ENCODE measurements around the gene CERS6. TPM values are rescaled to one million over a fixed set of nuclear protein-coding genes. Genes with fewer than 3 reads are reported as not detected.
A peak's percentile ranks its signal among the peaks of the same experiment; 100 is the strongest.

The CERS6 gene
- total and polyA plus RNA-seq, 2 donors from 2014 or later: 9.4 to 18.8 TPM

GRCh38 chr2:168571061-168571460 lies 115.0 kb downstream of the CERS6 start:
- no peak for FAIRE-seq
- no peak for TF ChIP-seq CTCF (IDR thresholded peaks at IDR 0.05; ENCODE audit: borderline replicate concordance, extremely low read depth, insufficient read depth)

DNA sequence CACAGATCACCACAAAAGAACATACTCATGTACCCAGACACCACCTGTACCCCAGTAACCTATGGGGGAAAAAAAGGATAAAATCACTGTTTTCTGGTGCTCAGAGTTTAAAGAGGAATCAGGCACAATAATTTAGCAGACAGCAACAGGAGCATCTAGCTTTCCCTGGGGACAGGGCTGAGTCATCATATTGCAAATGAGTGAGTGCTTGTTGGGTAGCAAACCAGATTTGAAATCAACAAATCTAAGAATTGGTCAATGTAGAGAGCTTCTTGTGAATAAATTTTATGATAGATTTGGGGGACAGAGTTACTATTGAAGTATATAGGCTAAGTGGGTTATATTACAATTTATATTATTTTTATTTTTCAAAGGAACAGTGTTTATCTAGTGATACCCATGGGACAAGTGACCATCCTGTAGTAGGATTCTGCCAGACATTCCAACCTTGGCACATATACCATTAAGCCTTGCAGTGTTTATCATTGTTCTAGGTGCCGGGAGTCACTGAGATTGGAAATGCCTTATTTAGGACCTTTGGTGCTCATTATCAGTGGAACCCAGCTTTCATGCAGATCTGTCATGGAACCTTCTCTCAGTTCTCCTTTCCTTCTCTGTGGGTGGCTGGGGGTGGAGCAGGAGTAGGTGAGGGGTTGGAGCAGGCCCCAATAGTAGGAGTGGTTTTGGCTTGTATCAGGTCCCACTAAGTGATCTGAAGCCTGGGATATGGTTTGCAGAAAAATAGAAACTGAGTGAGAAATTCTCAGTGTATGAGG lies 117.2 kb downstream of the CERS6 start:
- Histone ChIP-seq H3K4me3 (ENCODE audit: low read length in 3 of 3) (no peak overlapping the region), H3K27me3 (ENCODE audit: control insufficient read depth, insufficient read depth, low read length) (no peaks in the 10 kb centered on the region), H3K9ac (ENCODE audit: low read length in 3 of 3) (no peak overlapping the region), H3K36me3 (ENCODE audit: control insufficient read depth in 2 of 3, insufficient read depth in 3 of 3, low read length in 3 of 3) (no peaks in the 10 kb centered on the region), H3K4me1 (ENCODE audit: control insufficient read depth in 2 of 3, insufficient read depth in 2 of 3, low read depth in 1 of 3, low read length in 3 of 3) (no peaks in the 10 kb centered on the region), H3K9me3 (ENCODE audit: control insufficient read depth in 2 of 3, insufficient read depth in 1 of 3, low read length in 3 of 3) (no peaks in the 10 kb centered on the region), H3K27ac (ENCODE audit: low read depth in 2 of 2, low read length in 2 of 2) (no peak overlapping the region)
- DNase-seq (no peak), FAIRE-seq (no peak)
- TF ChIP-seq CTCF (IDR thresholded peaks at IDR 0.05; ENCODE audit: borderline replicate concordance, extremely low read depth, insufficient read depth): no peak
- intact Hi-C loops (cut with DNase I): no loop called here

More at GRCh38 chr2:168571061-168571460, 115.0 kb downstream of the CERS6 start:
- H3K4me3 ChIP-seq (ENCODE audit: low read length in 3 of 3): no peak overlapping the region
- intact Hi-C loops (cut with DNase I): no loop called here
- DNase-seq: no peak
- no peaks in the 10 kb centered on the region for H3K36me3 ChIP-seq (ENCODE audit: control insufficient read depth in 2 of 3, insufficient read depth in 3 of 3, low read length in 3 of 3)
- H3K9ac ChIP-seq (ENCODE audit: low read length in 3 of 3): no peak overlapping the region
- no peak overlapping the region for H3K27ac ChIP-seq (ENCODE audit: low read depth in 2 of 2, low read length in 2 of 2)
- no peaks in the 10 kb centered on the region for H3K9me3 ChIP-seq (ENCODE audit: control insufficient read depth in 2 of 3, insufficient read depth in 1 of 3, low read length in 3 of 3)
- no peaks in the 10 kb centered on the region for H3K4me1 ChIP-seq (ENCODE audit: control insufficient read depth in 2 of 3, insufficient read depth in 2 of 3, low read depth in 1 of 3, low read length in 3 of 3)
- no peaks in the 10 kb centered on the region for H3K27me3 ChIP-seq (ENCODE audit: control insufficient read depth, insufficient read depth, low read length)

GRCh38 chr2:168574856-168575630 lies 119.0 kb downstream of the CERS6 start:
- Histone ChIP-seq H3K9ac (ENCODE audit: low read length in 3 of 3) (no peak overlapping the region), H3K27ac (ENCODE audit: low read depth in 2 of 2, low read length in 2 of 2) (no peak overlapping the region), H3K27me3 (ENCODE audit: control insufficient read depth, insufficient read depth, low read length) (no peaks in the 10 kb centered on the region), H3K4me1 (ENCODE audit: control insufficient read depth in 2 of 3, insufficient read depth in 2 of 3, low read depth in 1 of 3, low read length in 3 of 3) (no peaks in the 10 kb centered on the region), H3K36me3 (ENCODE audit: control insufficient read depth in 2 of 3, insufficient read depth in 3 of 3, low read length in 3 of 3) (no peaks in the 10 kb centered on the region), H3K4me3 (ENCODE audit: low read length in 3 of 3) (no peak overlapping the region), H3K9me3 (ENCODE audit: control insufficient read depth in 2 of 3, insufficient read depth in 1 of 3, low read length in 3 of 3) (no peaks in the 10 kb centered on the region)
- intact Hi-C loops (cut with DNase I): no loop called here
- DNase-seq (peak in 1 of 5 donors; percentile 14), FAIRE-seq (no peak)
- TF ChIP-seq CTCF (IDR thresholded peaks at IDR 0.05; ENCODE audit: borderline replicate concordance, extremely low read depth, insufficient read depth): no peak

Measured in kidney (tissue), 14 donors.